Erythroblast (primary cell): ENCODE measurements around the gene CDKAL1.

Experiments used
- GATA1 ChIP-seq: IDR thresholded peaks from 2 replicates; pipeline ENCODE4 v1.6.1; 2011; ENCODE audit warnings: low read depth, mild to moderate bottlenecking, control low read depth, low read length, moderate library complexity
- POLR2A ChIP-seq: IDR thresholded peaks from 2 replicates; pipeline ENCODE4 v1.6.1; 2011; ENCODE audit warnings: mild to moderate bottlenecking, low read length

- TF ChIP-seq POLR2A (no peak), GATA1 (no peak)
Observed at GRCh38 chr6:21071780-21072468, 537.7 kb downstream of the CDKAL1 start.
